Erythroblast (primary cell): ENCODE results near the gene NPAS2.

Experiments
- GATA1 ChIP-seq: IDR thresholded peaks from 2 replicates; pipeline ENCODE4 v1.6.1; 2011; ENCODE audit warnings: low read depth, mild to moderate bottlenecking, control low read depth, low read length, moderate library complexity
- POLR2A ChIP-seq: IDR thresholded peaks from 2 replicates; pipeline ENCODE4 v1.6.1; 2011; ENCODE audit warnings: mild to moderate bottlenecking, low read length

DNA sequence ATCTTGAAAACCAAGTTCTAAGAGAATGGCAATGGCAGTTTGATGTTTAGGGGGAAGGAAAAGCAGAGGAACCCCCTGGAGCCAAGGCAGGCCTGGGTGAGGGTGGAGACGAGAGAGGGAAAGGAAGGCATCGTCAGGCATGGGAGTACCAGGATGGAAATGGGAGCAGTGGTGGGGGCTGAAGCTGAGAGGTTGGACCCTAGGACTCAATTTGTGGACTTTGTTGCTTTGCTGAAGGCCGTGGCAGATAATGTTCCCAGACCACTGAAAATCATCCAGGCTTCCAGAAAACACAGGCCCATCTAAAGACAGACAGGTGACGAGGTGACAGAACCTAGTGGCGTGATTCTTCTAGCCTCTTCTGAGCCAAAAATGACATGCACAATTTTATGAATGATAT is 4.9 kb downstream of the NPAS2 start:
- TF ChIP-seq POLR2A, result no peak
- TF ChIP-seq GATA1, result no peak
